ENCODE measurements around the gene RBM47.

RBM47 gene

GRCh38 chr4:40575846-40576245, 53.8 kb downstream of the RBM47 start:
- no peaks in the 10 kb centered on the region for H3F3A ChIP-seq (ENCODE audit: insufficient read depth)
- H3K9ac ChIP-seq (ENCODE audit: low read length), result no peak overlapping the region
- H2AFZ ChIP-seq (ENCODE audit: low read depth, low read length, severe bottlenecking), result no peak overlapping the region
- H3K4me2 ChIP-seq (ENCODE audit: low read depth, low read length, poor library complexity, severe bottlenecking), result no peak overlapping the region
- H3K9me3 ChIP-seq (ENCODE audit: insufficient read depth, low read length), result no peaks in the 10 kb centered on the region
- TF ChIP-seq EZH2phosphoT487 (conservative IDR thresholded peaks at IDR 0.05; ENCODE audit: low read length), result no peak
- TF ChIP-seq CTCF (IDR thresholded peaks at IDR 0.05; ENCODE audit: insufficient read depth, low read length, poor library complexity, severe bottlenecking), result no peak
- H3K9me2 ChIP-seq (replicated peaks; ENCODE audit: insufficient read depth, low read length), result no peaks in the 10 kb centered on the region
- H3K27ac ChIP-seq (ENCODE audit: low read depth, low read length), result no peak overlapping the region
- no peak overlapping the region for H3K4me3 ChIP-seq (ENCODE audit: insufficient read depth, low read length, poor library complexity, severe bottlenecking)
- H4K20me1 ChIP-seq (ENCODE audit: low read depth, low read length), result no peaks in the 10 kb centered on the region
- no peaks in the 10 kb centered on the region for H3K27me3 ChIP-seq (ENCODE audit: low read length)
- H3K36me3 ChIP-seq (ENCODE audit: low read length), result no peaks in the 10 kb centered on the region
- no peaks in the 10 kb centered on the region for H3K79me2 ChIP-seq (ENCODE audit: insufficient read depth, low read length)

- Histone ChIP-seq H3F3A (ENCODE audit: insufficient read depth) (no peaks in the 10 kb centered on the region), H3K27ac (ENCODE audit: low read depth, low read length) (no peak overlapping the region), H3K79me2 (ENCODE audit: insufficient read depth, low read length) (no peaks in the 10 kb centered on the region), H3K9ac (ENCODE audit: low read length) (no peak overlapping the region), H2AFZ (ENCODE audit: low read depth, low read length, severe bottlenecking) (no peak overlapping the region), H4K20me1 (ENCODE audit: low read depth, low read length) (no peaks in the 10 kb centered on the region), H3K9me3 (ENCODE audit: insufficient read depth, low read length) (no peaks in the 10 kb centered on the region), H3K9me2 (replicated peaks; ENCODE audit: insufficient read depth, low read length) (no peaks in the 10 kb centered on the region), H3K27me3 (ENCODE audit: low read length) (no peaks in the 10 kb centered on the region), H3K4me3 (ENCODE audit: insufficient read depth, low read length, poor library complexity, severe bottlenecking) (no peak overlapping the region), H3K36me3 (ENCODE audit: low read length) (no peaks in the 10 kb centered on the region), H3K4me2 (ENCODE audit: low read depth, low read length, poor library complexity, severe bottlenecking) (no peak overlapping the region)
- no peak for TF ChIP-seq CTCF (IDR thresholded peaks at IDR 0.05; ENCODE audit: insufficient read depth, low read length, poor library complexity, severe bottlenecking)
Observed at GRCh38 chr4:40573593-40574311, 55.9 kb downstream of the RBM47 start.

GRCh38 chr4:40572692-40573310, 56.9 kb downstream of the RBM47 start:
- H3K9me3 ChIP-seq (ENCODE audit: insufficient read depth, low read length), result no peaks in the 10 kb centered on the region
- no peak for TF ChIP-seq EZH2phosphoT487 (conservative IDR thresholded peaks at IDR 0.05; ENCODE audit: low read length)
- TF ChIP-seq CTCF (IDR thresholded peaks at IDR 0.05; ENCODE audit: insufficient read depth, low read length, poor library complexity, severe bottlenecking), result no peak
- no peaks in the 10 kb centered on the region for H3K27me3 ChIP-seq (ENCODE audit: low read length)
- no peak overlapping the region for H3K4me3 ChIP-seq (ENCODE audit: insufficient read depth, low read length, poor library complexity, severe bottlenecking)
- no peaks in the 10 kb centered on the region for H3F3A ChIP-seq (ENCODE audit: insufficient read depth)
- H4K20me1 ChIP-seq (ENCODE audit: low read depth, low read length), result no peaks in the 10 kb centered on the region
- no peaks in the 10 kb centered on the region for H3K9me2 ChIP-seq (replicated peaks; ENCODE audit: insufficient read depth, low read length)
- no peak overlapping the region for H3K4me2 ChIP-seq (ENCODE audit: low read depth, low read length, poor library complexity, severe bottlenecking)
- H3K9ac ChIP-seq (ENCODE audit: low read length), result no peak overlapping the region
- H3K36me3 ChIP-seq (ENCODE audit: low read length), result no peaks in the 10 kb centered on the region
- H3K27ac ChIP-seq (ENCODE audit: low read depth, low read length), result no peak overlapping the region
- no peak overlapping the region for H2AFZ ChIP-seq (ENCODE audit: low read depth, low read length, severe bottlenecking)
- H3K79me2 ChIP-seq (ENCODE audit: insufficient read depth, low read length), result no peaks in the 10 kb centered on the region
